GM18909 (cell line): ENCODE data around the gene CCL15.

Experiments
- ATAC-seq: cut with Tn5 transposase; IDR thresholded peaks from one replicate; pipeline ENCODE4 v1.9.1; 2021; ENCODE audit warnings: mild to moderate bottlenecking; ENCODE audit not compliant: unreplicated experiment, poor library complexity

CCL15 gene

GRCh38 chr17:35949401-35949800 lies 52.0 kb downstream of the CCL15 start:
- ATAC-seq: no peak

- ATAC-seq: no peak
These were observed 53.3 kb downstream of the CCL15 start for GRCh38 chr17:35948092-35948491.
